ENCODE results near the gene TUBB4A. TPM values are rescaled to one million over a fixed set of nuclear protein-coding genes. Genes with fewer than 3 reads are reported as not detected.

The TUBB4A gene
- total RNA-seq, 4 donors from 2014 or later: 0.99 to 17.0 (median 4.8) TPM

DNA sequence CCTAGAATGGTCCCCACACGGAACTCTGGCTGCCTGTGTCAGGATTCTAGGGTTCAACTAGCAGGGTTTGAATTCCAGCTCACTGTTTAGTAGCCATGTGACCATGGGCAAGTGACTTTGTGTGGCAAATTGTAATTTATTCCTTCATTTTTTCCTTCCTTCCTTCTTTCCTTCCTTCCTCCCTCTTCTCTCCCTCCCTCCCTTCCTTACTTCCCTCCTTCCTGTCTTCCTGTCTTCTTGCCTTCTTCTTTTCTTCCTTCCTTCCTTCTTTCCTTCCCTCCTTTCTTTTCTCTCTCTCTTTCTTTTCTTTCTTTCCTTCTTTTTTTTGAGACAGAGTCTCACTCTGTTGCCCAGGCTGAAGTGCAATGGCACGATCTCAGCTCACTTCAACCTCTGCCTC lies 12.0 kb downstream of the TUBB4A start:
- 57 to 70% methylated on average over 2 of the region's 2 CpGs for WGBS, 2 donors
- intact Hi-C loops (cut with DNase I; ENCODE audit: low total_unique reads): no loop called here
- no peak for DNase-seq (ENCODE audit: low spot score in 2 of 2)
- TF ChIP-seq, protein P1, sequence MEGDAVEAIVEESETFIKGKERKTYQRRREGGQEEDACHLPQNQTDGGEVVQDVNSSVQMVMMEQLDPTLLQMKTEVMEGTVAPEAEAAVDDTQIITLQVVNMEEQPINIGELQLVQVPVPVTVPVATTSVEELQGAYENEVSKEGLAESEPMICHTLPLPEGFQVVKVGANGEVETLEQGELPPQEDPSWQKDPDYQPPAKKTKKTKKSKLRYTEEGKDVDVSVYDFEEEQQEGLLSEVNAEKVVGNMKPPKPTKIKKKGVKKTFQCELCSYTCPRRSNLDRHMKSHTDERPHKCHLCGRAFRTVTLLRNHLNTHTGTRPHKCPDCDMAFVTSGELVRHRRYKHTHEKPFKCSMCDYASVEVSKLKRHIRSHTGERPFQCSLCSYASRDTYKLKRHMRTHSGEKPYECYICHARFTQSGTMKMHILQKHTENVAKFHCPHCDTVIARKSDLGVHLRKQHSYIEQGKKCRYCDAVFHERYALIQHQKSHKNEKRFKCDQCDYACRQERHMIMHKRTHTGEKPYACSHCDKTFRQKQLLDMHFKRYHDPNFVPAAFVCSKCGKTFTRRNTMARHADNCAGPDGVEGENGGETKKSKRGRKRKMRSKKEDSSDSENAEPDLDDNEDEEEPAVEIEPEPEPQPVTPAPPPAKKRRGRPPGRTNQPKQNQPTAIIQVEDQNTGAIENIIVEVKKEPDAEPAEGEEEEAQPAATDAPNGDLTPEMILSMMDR (IDR thresholded peaks at IDR 0.05): no peak
- no peak for TF ChIP-seq POLR2A (IDR thresholded peaks at IDR 0.05)
- no peak overlapping the region for H3K4me3 ChIP-seq (ENCODE audit: low read depth, poor library complexity, severe bottlenecking)

DNA sequence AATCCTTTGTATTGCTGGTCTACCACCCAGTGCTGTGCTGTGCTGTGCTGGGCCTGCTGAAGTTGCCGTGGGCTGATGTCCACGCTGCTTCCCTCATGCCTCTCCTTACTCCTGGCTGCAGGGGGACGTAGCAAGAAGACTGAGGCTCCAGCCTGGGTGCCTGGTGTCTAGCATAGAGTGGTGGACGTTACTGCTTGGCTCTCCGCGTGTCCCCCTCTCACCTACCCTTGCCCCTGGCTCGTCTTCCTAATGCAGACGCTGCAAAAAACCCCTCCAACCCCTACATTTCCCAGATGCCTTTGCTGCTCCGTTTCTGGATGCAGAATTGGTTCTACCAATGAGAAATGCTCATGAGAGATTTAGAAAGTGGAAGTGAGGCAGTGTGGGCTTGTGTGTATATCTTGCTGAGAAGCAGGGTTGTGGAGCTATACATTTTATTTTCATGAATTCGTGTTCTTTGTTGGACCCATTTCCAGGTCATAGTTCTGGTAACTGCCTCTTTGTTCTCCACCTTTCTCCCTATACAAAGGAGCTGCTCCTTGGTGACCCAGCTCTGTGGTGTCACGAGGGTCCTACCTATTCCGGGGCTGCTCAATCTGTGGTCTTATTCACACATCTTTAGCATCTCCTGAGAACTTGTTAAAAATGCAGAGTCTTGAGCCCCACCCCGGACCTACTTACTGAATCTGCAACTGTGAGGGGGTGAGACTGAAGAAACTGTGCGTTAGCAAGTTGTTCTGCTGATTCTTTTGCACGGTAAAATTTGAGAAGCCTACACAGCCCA lies 12.6 kb downstream of the TUBB4A start:
- intact Hi-C loops (cut with DNase I; ENCODE audit: low total_unique reads): no loop called here
- H3K4me3 ChIP-seq (ENCODE audit: low read depth, poor library complexity, severe bottlenecking): no peak overlapping the region
- DNase-seq (ENCODE audit: low spot score in 2 of 2): no peak
- WGBS, 2 donors: 64 to 66% methylated on average over 15 of the region's 15 CpGs
- TF ChIP-seq, protein P1 (IDR thresholded peaks at IDR 0.05): no peak
- TF ChIP-seq POLR2A (IDR thresholded peaks at IDR 0.05): no peak

DNA sequence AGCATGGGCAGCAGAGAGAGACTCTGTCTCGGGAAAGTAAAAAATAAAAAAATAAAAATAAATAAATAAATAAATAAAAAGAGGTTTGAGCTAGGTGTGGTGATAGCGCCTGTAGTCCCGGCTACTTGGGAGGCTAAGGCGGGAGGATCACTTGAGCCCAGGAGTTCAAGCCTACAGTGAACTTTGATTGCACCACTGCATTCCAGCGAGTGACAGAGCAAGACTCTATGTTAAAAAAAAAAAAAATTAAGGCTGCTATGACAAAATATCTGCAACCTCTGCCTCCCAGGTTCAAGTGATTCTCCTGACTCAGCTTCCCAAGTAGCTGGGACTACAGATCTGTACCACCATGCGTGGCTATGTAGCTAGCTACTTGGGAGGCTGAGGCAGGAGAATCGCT lies 17.3 kb downstream of the TUBB4A start:
- WGBS, 2 donors: 90 to 91% methylated on average over 7 of the region's 7 CpGs

DNA sequence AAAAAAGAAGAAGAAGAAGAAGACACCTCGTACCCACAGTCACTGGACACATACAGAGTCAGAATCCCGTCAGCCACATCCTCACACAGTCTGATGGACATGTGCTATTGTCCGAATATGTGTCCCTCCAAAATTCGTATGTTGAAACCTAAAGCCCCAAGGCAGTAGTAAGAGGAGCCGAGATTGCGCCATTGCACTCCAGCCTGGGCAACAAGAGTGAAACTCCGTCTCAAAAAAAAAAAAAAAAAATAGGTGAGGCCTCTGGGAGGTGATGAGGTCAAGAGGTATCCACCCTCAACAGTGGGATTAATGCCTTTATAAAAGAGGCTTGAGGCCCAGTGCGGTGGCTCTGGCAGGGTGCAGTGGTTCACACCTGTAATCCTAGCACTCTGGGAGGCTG lies 17.9 kb downstream of the TUBB4A start:
- TF ChIP-seq POLR2A (IDR thresholded peaks at IDR 0.05): no peak
- TF ChIP-seq, protein P1 (IDR thresholded peaks at IDR 0.05): no peak
- WGBS, 2 donors: 76 to 84% methylated on average over 8 of the region's 8 CpGs
- no peak overlapping the region for H3K4me3 ChIP-seq (ENCODE audit: low read depth, poor library complexity, severe bottlenecking)
- intact Hi-C loops (cut with DNase I; ENCODE audit: low total_unique reads): no loop called here
- DNase-seq (ENCODE audit: low spot score in 2 of 2): no peak

More for the DNA sequence above, 17.3 kb downstream of the TUBB4A start:
- DNase-seq (ENCODE audit: low spot score in 2 of 2): no peak
- intact Hi-C loops (cut with DNase I; ENCODE audit: low total_unique reads): no loop called here
- no peak overlapping the region for H3K4me3 ChIP-seq (ENCODE audit: low read depth, poor library complexity, severe bottlenecking)
- TF ChIP-seq, protein P1 (IDR thresholded peaks at IDR 0.05): no peak
- no peak for TF ChIP-seq POLR2A (IDR thresholded peaks at IDR 0.05)

DNA sequence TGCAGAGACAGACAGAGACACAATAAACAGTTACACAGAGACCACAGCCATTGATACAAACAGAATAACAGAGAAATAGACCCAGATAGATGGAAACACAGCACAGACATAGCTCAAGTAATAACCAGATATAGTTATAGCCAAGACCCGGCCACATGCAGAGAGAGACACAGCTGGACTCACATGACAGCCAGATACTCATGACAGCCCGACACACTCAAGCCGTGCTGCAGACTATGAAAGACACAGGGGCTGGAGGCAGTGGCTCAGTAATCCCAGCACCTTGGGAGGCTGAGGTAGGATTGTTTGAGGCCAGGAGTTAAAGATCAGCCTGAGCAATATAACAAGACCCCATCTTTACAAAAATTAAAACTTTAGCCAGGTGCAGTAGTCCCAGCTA lies 18.9 kb downstream of the TUBB4A start:
- no peak overlapping the region for H3K4me3 ChIP-seq (ENCODE audit: low read depth, poor library complexity, severe bottlenecking)
- WGBS, 2 donors: 38 to 58% methylated on average over 3 of the region's 3 CpGs
- intact Hi-C loops (cut with DNase I; ENCODE audit: low total_unique reads): no loop called here
- no peak for DNase-seq (ENCODE audit: low spot score in 2 of 2)
- TF ChIP-seq POLR2A (IDR thresholded peaks at IDR 0.05): no peak
- TF ChIP-seq, protein P1 (IDR thresholded peaks at IDR 0.05): no peak

DNA sequence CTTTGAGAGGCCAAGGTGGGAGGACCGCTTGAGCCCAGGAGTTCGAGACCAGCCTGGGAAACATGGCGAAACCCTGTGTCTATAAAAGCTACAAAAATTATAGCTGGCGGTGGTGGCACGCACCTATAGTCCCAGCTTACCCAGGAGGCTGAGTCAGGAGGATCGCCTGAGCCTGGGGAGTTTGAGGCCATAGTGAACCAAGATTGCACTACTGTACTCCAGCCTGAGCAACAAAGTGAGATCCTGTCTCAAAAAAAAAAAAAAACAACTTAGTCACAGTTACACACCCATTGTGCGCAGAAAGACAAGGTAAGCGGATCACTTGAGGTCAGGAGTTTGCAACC lies 19.8 kb downstream of the TUBB4A start:
- intact Hi-C loops (cut with DNase I; ENCODE audit: low total_unique reads): no loop called here
- no peak for DNase-seq (ENCODE audit: low spot score in 2 of 2)
- WGBS, 2 donors: 91 to 92% methylated on average over 8 of the region's 8 CpGs
- H3K4me3 ChIP-seq (ENCODE audit: low read depth, poor library complexity, severe bottlenecking): no peak overlapping the region
- TF ChIP-seq POLR2A (IDR thresholded peaks at IDR 0.05): no peak
- TF ChIP-seq, protein P1 (IDR thresholded peaks at IDR 0.05): no peak

Data from lower leg skin (tissue), 4 donors.